ENCODE results near the gene CASZ1. TPM values are rescaled to one million over a fixed set of nuclear protein-coding genes. Genes with fewer than 3 reads are reported as not detected.

Gene CASZ1
- total and polyA plus RNA-seq, 9 donors = 2.4 to 15.7 (median 4.0) TPM

- WGBS, 3 donors = 88 to 93% (median 92%) methylated on average over 7 of the region's 7 CpGs
- Histone ChIP-seq H3K36me3 (no peaks in the 10 kb centered on the region), H3K4me1 (ENCODE audit: insufficient read depth) (no peaks in the 10 kb centered on the region), H3K27me3 (no peaks in the 10 kb centered on the region), H3K4me3 (no peak overlapping the region), H3K9me3 (no peaks in the 10 kb centered on the region), H3K27ac (no peak overlapping the region)
- no peak for DNase-seq
- TF ChIP-seq POLR2A (IDR thresholded peaks at IDR 0.05) (no peak), EP300 (IDR thresholded peaks at IDR 0.05) (no peak), CTCF (IDR thresholded peaks at IDR 0.05) (no peak)
- intact Hi-C loops (cut with DNase I) = no loop called here
Measured at GRCh38 chr1:10606064-10606463, 190.4 kb downstream of the CASZ1 start.

GRCh38 chr1:10604966-10605365 is 191.5 kb downstream of the CASZ1 start:
- Histone ChIP-seq H3K27me3 (no peaks in the 10 kb centered on the region), H3K4me1 (ENCODE audit: insufficient read depth) (no peaks in the 10 kb centered on the region), H3K4me3 (no peak overlapping the region), H3K27ac (no peak overlapping the region), H3K9me3 (no peaks in the 10 kb centered on the region), H3K36me3 (no peaks in the 10 kb centered on the region)
- intact Hi-C loops (cut with DNase I) = no loop called here
- WGBS, 3 donors = 96 to 98% (median 97%) methylated on average over 7 of the region's 7 CpGs
- no peak for TF ChIP-seq EP300 (IDR thresholded peaks at IDR 0.05)
- no peak for TF ChIP-seq POLR2A (IDR thresholded peaks at IDR 0.05)
- DNase-seq = no peak

GRCh38 chr1:10602936-10603335 is 193.5 kb downstream of the CASZ1 start:
- intact Hi-C loops (cut with DNase I) = no loop called here
- Histone ChIP-seq H3K4me3 (no peak overlapping the region), H3K27me3 (no peaks in the 10 kb centered on the region), H3K27ac (no peak overlapping the region), H3K36me3 (no peaks in the 10 kb centered on the region), H3K9me3 (no peaks in the 10 kb centered on the region), H3K4me1 (ENCODE audit: insufficient read depth) (peaks cover 2% of the 10 kb centered on the region)
- 87 to 93% (median 90%) methylated on average over 3 of the region's 3 CpGs for WGBS, 3 donors
- no peak for DNase-seq
- TF ChIP-seq EP300 (IDR thresholded peaks at IDR 0.05) = no peak

- H3K9me3 ChIP-seq = no peaks in the 10 kb centered on the region
- no peak for DNase-seq
- intact Hi-C loops (cut with DNase I) = no loop called here
- H3K36me3 ChIP-seq = no peaks in the 10 kb centered on the region
- no peak for TF ChIP-seq CTCF (IDR thresholded peaks at IDR 0.05)
- TF ChIP-seq POLR2A (IDR thresholded peaks at IDR 0.05) = no peak
- TF ChIP-seq EP300 (IDR thresholded peaks at IDR 0.05) = no peak
- H3K4me3 ChIP-seq = no peak overlapping the region
- H3K27ac ChIP-seq = no peak overlapping the region
- 88 to 93% (median 91%) methylated on average over 6 of the region's 6 CpGs for WGBS, 3 donors
- no peaks in the 10 kb centered on the region for H3K27me3 ChIP-seq
- peaks cover 9% of the 10 kb centered on the region for H3K4me1 ChIP-seq (ENCODE audit: insufficient read depth)
Measured at GRCh38 chr1:10601342-10602070, 194.9 kb downstream of the CASZ1 start.

GRCh38 chr1:10599194-10599861 is 197.1 kb downstream of the CASZ1 start:
- H3K27ac ChIP-seq = no peak overlapping the region
- 74 to 81% (median 80%) methylated on average over 6 of the region's 6 CpGs for WGBS, 3 donors

More at GRCh38 chr1:10599194-10599861, 197.1 kb downstream of the CASZ1 start:
- Histone ChIP-seq H3K9me3 (no peaks in the 10 kb centered on the region), H3K4me3 (no peak overlapping the region), H3K27me3 (no peaks in the 10 kb centered on the region), H3K36me3 (no peaks in the 10 kb centered on the region), H3K4me1 (ENCODE audit: insufficient read depth) (peaks cover 9% of the 10 kb centered on the region)
- DNase-seq = no peak
- intact Hi-C loops (cut with DNase I) = no loop called here
- TF ChIP-seq EP300 (IDR thresholded peaks at IDR 0.05) (no peak), POLR2A (IDR thresholded peaks at IDR 0.05) (no peak), CTCF (IDR thresholded peaks at IDR 0.05) (no peak)
